Measurements from ENCODE around the gene TIPIN.

GRCh38 chr15:66356359-66357236 lies at the start of gene TIPIN:
- TF ChIP-seq CTCF (IDR thresholded peaks at IDR 0.05) (no peak), SIN3A (IDR thresholded peaks at IDR 0.05; ENCODE audit: borderline replicate concordance, insufficient read depth, low read depth, low read length) (peak; percentile 53; the same call in 1 of the 2 replicates)
